GM18951 (cell line): ENCODE data around the gene BABAM2.
"Not testable (repeated sequence)": the region's sequence is repeated elsewhere in the genome, so short reads cannot be mapped to it uniquely, and the experiment has no call there.

Experiments used
- POLR2A ChIP-seq: IDR thresholded peaks from 4 replicates; pipeline ENCODE4 v1.6.1; 2011; ENCODE audit warnings: mild to moderate bottlenecking; ENCODE audit not compliant: insufficient read length, insufficient read depth; ENCODE audit errors: extremely low read depth
- in situ Hi-C: fragments of 300-500 bp; cut with MboI; formaldehyde crosslinking; loops from one replicate; pipeline ENCODE4 v1.12.0; 2022; ENCODE audit warnings: low sequenced_read_pairs, mixed read lengths, inconsistent platforms; ENCODE audit not compliant: unreplicated experiment

Gene BABAM2

GRCh38 chr2:28334527-28334894 is 444.0 kb downstream of the BABAM2 start:
- no peak for TF ChIP-seq POLR2A
- in situ Hi-C loops: no loop called here

GRCh38 chr2:28335265-28335664 is 444.7 kb downstream of the BABAM2 start:
- in situ Hi-C loops: not testable (repeated sequence)

- in situ Hi-C loops: no loop called here
Observed at GRCh38 chr2:28335666-28336065, 445.1 kb downstream of the BABAM2 start.

GRCh38 chr2:28336264-28336980 is 445.9 kb downstream of the BABAM2 start:
- in situ Hi-C loops: no loop called here
- TF ChIP-seq POLR2A: no peak

More at GRCh38 chr2:28335666-28336065, 445.1 kb downstream of the BABAM2 start:
- TF ChIP-seq POLR2A: no peak

GRCh38 chr2:28336982-28337627 is 446.6 kb downstream of the BABAM2 start:
- in situ Hi-C loops: no loop called here
- TF ChIP-seq POLR2A: no peak

GRCh38 chr2:28338046-28338817 is 447.7 kb downstream of the BABAM2 start:
- in situ Hi-C loops: no loop called here
- no peak for TF ChIP-seq POLR2A

GRCh38 chr2:28338831-28339321 is 448.3 kb downstream of the BABAM2 start:
- no peak for TF ChIP-seq POLR2A
- in situ Hi-C loops: no loop called here

GRCh38 chr2:28339516-28340175 is 449.1 kb downstream of the BABAM2 start:
- TF ChIP-seq POLR2A: no peak
- in situ Hi-C loops: no loop called here

GRCh38 chr2:28340312-28341202 is 450.0 kb downstream of the BABAM2 start:
- in situ Hi-C loops: no loop called here
- TF ChIP-seq POLR2A: no peak

- no peak for TF ChIP-seq POLR2A
- in situ Hi-C loops: no loop called here
Observed at GRCh38 chr2:28341208-28341891, 450.8 kb downstream of the BABAM2 start.

GRCh38 chr2:28342081-28342967 is 451.8 kb downstream of the BABAM2 start:
- TF ChIP-seq POLR2A: no peak
- in situ Hi-C loops: no loop called here
